ENCODE results near the gene ORC5. TPM values are rescaled to one million over a fixed set of nuclear protein-coding genes. Genes with fewer than 3 reads are reported as not detected.

The ORC5 gene
- total and polyA plus RNA-seq, 2 of the 13 experiments (the other 11 are each of a cell fraction or from before 2014, with no cell fraction given) = 4.8 to 18.8 TPM

DNA sequence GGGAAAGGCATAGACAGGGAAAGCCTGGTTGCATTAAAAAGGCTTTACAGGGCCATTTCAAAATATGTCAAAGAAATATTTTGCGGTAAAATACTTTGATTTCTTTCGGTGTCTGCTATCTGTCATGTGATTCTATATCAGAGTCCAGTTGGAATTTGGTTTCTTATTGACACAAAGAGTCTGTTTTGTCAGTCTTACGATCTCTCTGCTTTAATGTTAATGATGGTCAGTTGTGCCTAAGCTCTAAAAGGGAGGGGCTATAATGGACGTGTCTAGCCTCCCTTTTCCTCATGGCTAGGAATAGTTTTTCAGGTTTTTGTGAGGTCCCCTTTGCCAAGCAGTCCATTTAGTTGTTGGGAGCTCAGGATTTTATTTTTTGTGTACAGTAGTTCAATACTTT, 31.5 kb downstream of the ORC5 start:
- Histone ChIP-seq H3K79me2 (ENCODE audit: insufficient read depth, low read length) (no peaks in the 10 kb centered on the region), H3K36me3 (replicated peaks in 1 of 2; ENCODE audit: control insufficient read depth in 1 of 2, insufficient read depth in 2 of 2, low read length in 2 of 2) (peaks cover 0 to 14% of the 10 kb centered on the region in 2 experiments; a peak in 3 of 5 replicates), H3K27me3 (ENCODE audit: control insufficient read depth in 1 of 2, insufficient read depth in 2 of 2, low read length in 2 of 2) (no peaks in the 10 kb centered on the region), H3K9ac (ENCODE audit: insufficient read depth, low read depth, low read length) (no peak overlapping the region), H4K20me1 (ENCODE audit: insufficient read depth, low read length) (no peaks in the 10 kb centered on the region), H3K4me1 (ENCODE audit: insufficient read depth, low read length) (no peaks in the 10 kb centered on the region), H3K4me2 (ENCODE audit: low read depth, low read length) (no peak overlapping the region), H2AFZ (ENCODE audit: low read length) (no peak overlapping the region), H3K27ac (ENCODE audit: extremely low read length, insufficient read depth, low read length) (no peak overlapping the region), H3K4me3 (replicated peaks in 1 of 3; ENCODE audit: insufficient read depth in 1 of 3, low read depth in 2 of 3, low read length in 3 of 3) (no peak overlapping the region), H3K9me3 (ENCODE audit: low read length) (peaks cover 19% of the 10 kb centered on the region)
- ChIA-PET POLR2A (no interaction called here), CTCF (ENCODE audit: low intra/inter-chr PET ratio, low total read pairs) (no interaction called here)
- FAIRE-seq = no peak
- in situ Hi-C loops (cut with HindIII; ENCODE audit: extremely low pct_ligation_motif_present, low pct_unique_long_range_greater_than_20kb) (no loop called here), intact Hi-C loops (cut with micrococcal nuclease; ENCODE audit: unreplicated experiment) (no loop called here)
- TF ChIP-seq PTBP1 (IDR thresholded peaks at IDR 0.05; ENCODE audit: low read depth, low read length, poor library complexity, severe bottlenecking) (no peak), ZSCAN29 (CRISPR knock-in tag; conservative IDR thresholded peaks at IDR 0.05) (no peak), TCF7L2 (IDR thresholded peaks at IDR 0.05; ENCODE audit: low read depth, low read length) (no peak), TAF1 (CRISPR knock-in tag; IDR thresholded peaks at IDR 0.05) (no peak)
- TF ChIP-seq, protein P1, sequence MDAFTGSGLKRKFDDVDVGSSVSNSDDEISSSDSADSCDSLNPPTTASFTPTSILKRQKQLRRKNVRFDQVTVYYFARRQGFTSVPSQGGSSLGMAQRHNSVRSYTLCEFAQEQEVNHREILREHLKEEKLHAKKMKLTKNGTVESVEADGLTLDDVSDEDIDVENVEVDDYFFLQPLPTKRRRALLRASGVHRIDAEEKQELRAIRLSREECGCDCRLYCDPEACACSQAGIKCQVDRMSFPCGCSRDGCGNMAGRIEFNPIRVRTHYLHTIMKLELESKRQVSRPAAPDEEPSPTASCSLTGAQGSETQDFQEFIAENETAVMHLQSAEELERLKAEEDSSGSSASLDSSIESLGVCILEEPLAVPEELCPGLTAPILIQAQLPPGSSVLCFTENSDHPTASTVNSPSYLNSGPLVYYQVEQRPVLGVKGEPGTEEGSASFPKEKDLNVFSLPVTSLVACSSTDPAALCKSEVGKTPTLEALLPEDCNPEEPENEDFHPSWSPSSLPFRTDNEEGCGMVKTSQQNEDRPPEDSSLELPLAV (CRISPR knock-in tag; conservative IDR thresholded peaks at IDR 0.05; ENCODE audit: low read depth) = no peak
- TF ChIP-seq, protein P2, sequence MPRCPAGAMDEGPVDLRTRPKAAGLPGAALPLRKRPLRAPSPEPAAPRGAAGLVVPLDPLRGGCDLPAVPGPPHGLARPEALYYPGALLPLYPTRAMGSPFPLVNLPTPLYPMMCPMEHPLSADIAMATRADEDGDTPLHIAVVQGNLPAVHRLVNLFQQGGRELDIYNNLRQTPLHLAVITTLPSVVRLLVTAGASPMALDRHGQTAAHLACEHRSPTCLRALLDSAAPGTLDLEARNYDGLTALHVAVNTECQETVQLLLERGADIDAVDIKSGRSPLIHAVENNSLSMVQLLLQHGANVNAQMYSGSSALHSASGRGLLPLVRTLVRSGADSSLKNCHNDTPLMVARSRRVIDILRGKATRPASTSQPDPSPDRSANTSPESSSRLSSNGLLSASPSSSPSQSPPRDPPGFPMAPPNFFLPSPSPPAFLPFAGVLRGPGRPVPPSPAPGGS (CRISPR knock-in tag; IDR thresholded peaks at IDR 0.05) = no peak
- no peak for DNase-seq (ENCODE audit: low spot score)
- BruUV-seq (replicated peaks) = no TSS peak
- no peak for ATAC-seq
- whole genome bisulfite sequencing (ENCODE audit: low lambda C conversion rate) = 94% methylated on average over 4 of the region's 4 CpGs

Measured in HepG2 (cell line).